Left colon (tissue), 2 donors: ENCODE measurements around the gene TPST2. TPM values are rescaled to one million over a fixed set of nuclear protein-coding genes. Genes with fewer than 3 reads are reported as not detected.

ENCODE experiments used
- ATAC-seq: fragments of 200-7000 bp; cut with Tn5 transposase; one replicate; pipeline ENCODE4 v1.9.1; 2020; ENCODE audit warnings: mild to moderate bottlenecking, moderate library complexity
- DNase-seq, 2 donors: peaks; one replicate each; pipeline ENCODE4 v3.0.0-alpha.2; 2020
- intact Hi-C, 2 donors: fragments of 100-400 bp; cut with DNase I in 1 of 2; cut with micrococcal nuclease in 1 of 2; formaldehyde crosslinking; loops; one replicate each; pipeline versions ENCODE4 v1.11.2 to v1.14.0; 2022; cut with DNase I, micrococcal nuclease
- microRNA-seq, 2 donors: library from miRNA; unstranded; fragments of <30 nt; microRNA quantifications; one replicate each; pipeline versions ENCODE4 v1.1.0 to v1.2.0, GENCODE V29; 2020
- total RNA-seq, 2 donors: library from RNA; stranded (reverse); fragmentation: NEBNext Ultra II Directional; extraction: Animal tissue kit (Norgen Biotek cat#: 25700); gene quantifications; one replicate each; pipeline ENCODE4 v1.2.1, GENCODE V29; 2021
- donor health status: DM: no; HTN: no; CAD: no.
- donor health status: DM: yes; HTN: yes; CAD: no.

The TPST2 gene
- total RNA-seq, 2 donors from 2014 or later, result 15.5 to 15.7 TPM

DNA sequence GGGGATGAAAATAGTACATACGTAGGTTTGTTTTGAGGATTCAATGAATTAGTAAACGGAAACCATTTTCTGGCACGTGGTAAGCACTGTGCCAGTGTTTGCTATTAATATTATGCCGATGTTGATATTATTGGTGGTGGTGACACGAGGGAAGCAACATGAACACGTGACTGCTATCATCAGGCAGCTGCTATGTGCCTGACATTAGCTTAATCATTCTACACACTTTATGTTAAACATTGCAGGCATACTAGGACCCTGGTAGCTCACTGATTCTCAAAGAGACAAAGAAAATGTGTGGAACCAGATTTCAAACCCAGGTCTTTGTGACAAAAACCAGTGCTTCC is 105.6 kb downstream of the TPST2 start:
- no peak for ATAC-seq
- no peak for DNase-seq
- intact Hi-C loops, result no loop called here

DNA sequence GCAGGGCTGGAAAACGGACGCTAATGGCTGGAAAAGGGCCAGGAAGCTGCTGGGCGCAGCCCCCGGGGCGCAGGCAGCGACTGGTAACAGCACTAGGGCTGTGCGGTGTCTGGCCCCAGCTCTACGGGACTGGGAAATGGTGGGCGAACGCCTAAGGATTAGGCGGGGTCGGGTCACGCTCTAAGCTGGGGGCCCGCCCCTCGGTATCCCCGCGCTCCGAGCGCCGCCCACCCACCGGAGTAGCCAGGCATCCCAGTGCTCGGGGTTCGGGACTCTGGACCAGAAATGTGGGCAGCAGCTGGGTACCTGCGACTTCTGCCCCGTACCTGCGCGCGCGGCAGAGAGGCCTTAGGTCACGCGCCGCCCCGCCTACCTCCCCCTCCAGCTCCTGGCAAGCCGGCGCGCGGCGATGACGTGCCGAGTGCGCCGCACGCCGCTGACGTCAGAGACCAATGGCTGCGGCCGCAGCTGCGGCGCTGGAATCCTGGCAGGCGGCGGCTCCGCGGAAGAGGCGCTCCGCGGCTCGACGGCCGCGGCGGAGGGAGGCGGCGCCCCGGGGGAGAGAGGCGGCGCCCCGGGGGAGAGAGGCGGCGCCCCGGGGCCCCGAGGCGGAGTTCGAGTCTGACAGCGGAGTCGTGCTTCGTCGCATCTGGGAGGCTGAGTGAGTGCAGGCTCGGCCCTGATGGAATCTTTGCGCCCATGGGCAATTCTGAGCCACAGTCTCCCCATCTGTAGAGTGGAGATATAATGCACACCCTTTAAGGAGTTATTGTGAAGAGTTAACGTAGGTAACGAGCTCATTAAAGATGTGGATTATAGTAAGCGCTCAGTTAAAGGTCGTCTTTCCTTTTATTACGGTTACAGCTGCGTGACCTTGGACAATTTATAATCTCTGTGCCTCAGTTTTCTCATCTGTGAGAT is 106.2 kb downstream of the TPST2 start, which contains the start of the genes HPS4 and SRRD:
Gene HPS4, minus strand, starts transcription at position 345 of the 921 bp plus-strand sequence. CDS start 2,021 bp downstream, outside the sequence.
Gene SRRD, plus strand, starts transcription at position 439 of the 921 bp plus-strand sequence. Its CDS starts 14 bp downstream, at position 453.
- intact Hi-C loops, result no loop called here
- peak; percentile 86 to 95 for DNase-seq
- ATAC-seq, result peak; percentile 88

DNA sequence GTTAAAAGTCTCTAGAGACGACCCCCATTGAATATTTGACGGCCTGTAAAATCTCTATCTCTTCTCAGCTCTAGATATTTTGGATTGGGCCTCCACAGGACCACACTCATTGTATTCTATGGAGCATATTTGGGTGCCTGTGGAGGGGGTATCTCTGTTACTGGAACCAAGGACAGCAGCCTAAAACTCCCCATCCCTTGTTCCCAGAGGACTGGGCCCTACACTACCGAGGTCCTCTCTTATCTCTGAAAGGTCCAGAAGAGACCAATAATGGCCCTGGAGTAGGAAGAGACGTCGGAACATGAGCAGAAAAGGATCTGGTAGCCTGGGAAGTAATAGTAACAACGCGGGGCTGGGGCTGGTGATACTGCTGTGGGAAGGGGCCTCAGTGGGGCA is 106.9 kb downstream of the TPST2 start:
- no peak for ATAC-seq
- DNase-seq, result no peak
- intact Hi-C loops, result no loop called here

DNA sequence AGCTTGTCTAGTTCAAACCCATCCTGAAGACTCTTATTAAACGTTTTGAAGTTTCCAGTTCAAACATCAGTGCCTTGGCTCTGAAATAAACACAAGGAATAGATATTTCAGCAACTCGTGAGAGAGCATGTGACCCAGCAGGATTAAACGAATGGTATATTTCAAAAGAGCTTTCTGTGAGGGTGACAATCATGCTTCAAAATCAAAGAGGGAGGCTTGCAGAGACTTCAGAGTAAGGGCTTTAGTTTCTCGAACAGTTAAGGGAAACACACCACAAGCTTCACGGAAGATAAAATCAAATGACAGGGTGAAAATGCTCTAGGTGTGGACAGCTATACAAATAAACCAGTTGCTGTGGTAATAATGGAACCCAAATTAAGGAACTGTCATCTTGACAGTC is 107.8 kb downstream of the TPST2 start:
- no peak for DNase-seq
- no peak for ATAC-seq
- intact Hi-C loops, result no loop called here

DNA sequence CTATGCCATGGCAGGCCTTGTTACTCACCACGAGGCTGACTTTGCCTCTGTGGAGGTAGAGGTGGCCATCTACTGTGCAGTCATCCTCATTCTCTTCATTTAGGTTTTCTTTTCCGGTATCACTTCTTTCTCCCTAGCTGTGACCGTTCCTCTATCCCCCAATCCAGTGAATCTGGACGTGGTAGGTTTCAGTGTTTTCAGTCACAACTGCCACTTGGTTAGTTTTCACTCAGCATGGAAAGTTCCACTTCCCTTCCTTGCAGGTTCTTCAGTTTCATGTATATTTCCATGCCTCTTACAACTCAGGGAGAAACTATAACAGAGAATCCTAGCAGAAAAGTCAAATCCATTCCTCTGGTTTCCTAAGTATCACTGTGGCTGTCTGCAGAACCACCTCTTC is 108.2 kb downstream of the TPST2 start:
- no peak for ATAC-seq
- intact Hi-C loops, result no loop called here
- no peak for DNase-seq

DNA sequence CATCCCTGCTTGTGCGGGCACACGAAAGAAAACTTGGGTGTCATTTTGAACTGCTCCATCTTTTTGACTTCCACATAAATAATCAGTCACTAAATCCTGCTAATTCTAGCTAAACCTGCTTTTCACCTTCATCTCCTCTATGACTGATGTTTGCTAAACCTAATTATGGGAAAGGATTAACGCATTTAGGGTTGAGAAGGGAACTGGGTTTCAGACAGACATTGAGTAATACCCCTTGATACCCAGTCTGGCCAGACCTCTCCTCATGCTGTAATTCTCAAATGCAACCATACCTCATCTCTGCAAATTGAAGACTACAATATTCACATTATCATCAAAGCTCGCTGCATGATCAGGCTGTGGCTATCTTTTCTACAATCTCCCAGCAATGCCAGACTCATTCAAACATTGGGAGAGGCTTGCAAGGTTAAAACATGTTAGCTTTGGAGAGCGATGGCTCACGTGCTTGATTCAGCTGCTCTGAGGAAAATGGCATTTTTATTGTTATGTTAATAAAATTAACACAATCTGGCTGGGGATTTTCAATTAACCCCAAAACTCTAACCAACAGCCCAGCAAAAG is 108.7 kb downstream of the TPST2 start:
- intact Hi-C loops, result no loop called here
- no peak for ATAC-seq
- DNase-seq, result no peak

DNA sequence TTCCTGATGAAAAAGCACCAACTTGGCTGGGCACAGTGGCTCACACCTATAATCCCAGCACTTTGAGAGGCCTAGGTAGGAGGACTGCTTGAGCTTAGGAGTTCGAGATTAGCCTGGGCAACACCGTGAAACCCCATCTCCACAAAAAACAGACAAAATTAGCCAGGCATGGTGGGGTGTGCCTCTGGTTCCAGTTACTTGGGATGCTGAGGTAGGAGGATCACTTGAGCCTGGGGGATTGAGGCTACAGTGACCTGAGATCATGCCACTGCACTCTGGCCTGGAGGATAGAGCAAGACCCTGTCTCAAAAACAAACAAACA is 109.4 kb downstream of the TPST2 start:
- no peak for DNase-seq
- intact Hi-C loops, result no loop called here

DNA sequence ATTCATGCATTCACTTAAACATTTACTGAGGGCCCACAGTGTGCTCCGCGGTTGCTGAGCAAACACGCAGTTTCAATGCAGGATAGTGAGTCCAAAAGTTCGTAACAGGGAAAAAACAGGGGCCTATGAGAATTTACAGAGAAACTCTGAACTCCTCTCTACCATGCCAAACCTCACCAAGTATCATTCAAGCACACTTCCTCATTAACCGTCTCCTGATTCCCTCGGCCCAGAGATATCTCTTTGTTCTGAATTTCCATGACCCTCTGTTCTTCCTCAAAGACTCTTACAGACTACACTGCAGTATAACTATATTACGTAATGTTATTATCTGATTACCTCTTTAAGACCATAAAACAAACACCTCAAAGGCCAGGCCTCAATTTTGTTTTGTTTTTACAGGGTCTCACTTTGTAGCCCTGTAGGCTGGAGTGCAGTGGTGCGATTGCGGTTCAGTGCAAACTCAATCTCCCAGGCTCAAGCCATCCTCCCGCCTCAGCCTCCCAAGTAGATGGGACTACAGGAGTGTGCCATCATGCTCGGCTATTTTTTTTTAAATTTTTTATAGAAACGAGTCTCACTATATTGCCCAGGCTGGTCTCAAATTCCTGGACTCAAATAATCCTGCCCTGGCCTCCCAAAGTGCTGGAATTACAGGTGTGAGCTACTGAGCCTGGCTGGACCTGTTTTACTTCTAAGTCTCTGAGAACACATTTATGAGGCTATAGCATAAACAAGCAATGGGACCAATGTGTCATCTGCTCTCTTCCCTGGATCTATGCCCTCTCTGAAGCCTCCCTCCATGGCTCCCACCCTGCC is 109.9 kb downstream of the TPST2 start:
- ATAC-seq, result peak; percentile 49
- DNase-seq, result no peak
- intact Hi-C loops, result no loop called here

More for the DNA sequence above, 109.4 kb downstream of the TPST2 start:
- no peak for ATAC-seq

DNA sequence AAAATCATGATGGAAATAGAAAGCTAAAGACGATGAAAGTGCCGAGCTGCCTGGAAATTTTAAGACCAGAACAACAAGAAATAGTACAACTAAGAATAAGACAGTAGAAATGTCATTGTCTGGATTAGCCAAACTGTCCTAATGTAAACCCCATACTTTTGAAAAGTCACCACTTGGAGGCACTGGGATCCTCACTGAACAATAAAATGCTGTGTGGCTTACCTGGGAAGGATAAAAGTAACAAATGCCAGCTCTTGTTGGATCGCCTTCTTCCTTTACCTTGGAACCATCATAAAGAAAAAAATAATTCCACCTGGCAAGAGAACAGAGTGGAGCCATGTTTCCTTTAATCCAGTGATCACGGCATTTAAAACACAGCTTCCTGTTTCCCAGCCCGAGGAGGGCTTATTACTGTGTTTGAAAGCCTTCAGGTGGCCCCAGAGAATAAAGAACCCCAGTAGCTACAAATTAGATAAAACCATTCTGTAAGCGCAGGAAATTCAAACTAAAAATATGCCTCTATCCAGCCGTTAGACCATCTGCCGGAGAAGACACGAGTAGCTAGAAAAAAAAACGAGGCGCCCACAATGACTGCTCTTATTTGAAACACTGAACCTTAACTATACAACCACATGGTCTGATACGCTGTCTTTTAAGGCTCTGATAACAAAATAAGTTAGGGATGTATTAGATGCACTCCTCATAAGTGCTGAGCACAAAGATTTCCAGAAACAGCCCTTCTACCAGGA is 110.7 kb downstream of the TPST2 start:
- intact Hi-C loops, result no loop called here
- ATAC-seq (peak; percentile 17), DNase-seq (no peak)

DNA sequence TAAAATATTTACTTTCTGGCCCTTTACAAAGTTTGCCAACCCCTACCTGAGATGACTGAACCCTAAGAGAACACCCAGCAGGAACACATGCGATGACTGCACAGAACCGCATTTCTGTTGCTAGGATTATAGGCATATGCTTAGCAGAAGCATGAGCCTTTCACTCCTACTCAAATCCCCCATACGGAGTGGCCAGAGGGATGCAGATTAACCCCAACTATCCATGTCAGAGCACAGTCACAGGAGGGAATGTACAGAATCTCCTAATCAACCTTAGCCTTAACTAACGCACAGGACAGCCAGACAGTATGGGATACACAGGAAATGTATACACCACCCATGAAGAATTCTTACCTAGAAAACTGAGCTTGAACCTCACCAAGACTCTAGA is 112.6 kb downstream of the TPST2 start:
- DNase-seq (no peak), ATAC-seq (no peak)
- intact Hi-C loops, result no loop called here

DNA sequence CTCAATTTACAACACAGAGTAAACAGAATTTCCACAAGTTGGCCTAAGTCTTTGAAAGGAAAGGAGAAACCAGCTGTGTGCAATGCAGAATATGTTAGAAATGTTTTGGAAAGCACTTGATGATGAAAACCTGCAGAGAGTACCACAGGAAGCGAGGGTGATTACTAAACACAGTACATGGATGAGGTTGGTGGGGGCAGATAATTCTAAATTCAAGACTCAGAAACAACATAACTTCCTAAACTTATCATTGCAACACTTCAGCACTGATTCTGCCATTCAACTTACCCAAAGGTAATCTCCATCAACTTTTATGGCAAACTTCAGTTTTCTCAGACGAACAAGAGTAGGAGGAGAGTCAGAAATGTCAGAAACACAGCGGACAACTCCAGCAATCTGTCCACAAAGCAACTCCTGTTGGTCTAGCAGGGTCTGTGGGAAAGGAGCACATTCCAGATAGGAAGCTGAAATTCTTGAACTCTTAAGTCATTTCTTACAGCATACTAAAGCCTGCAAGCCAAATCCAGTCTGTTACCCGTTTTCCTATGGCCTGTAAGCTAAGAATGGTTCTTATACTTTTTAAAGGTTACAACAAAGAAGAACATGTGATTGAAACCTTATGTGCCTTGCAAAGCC is 113.1 kb downstream of the TPST2 start:
- DNase-seq (no peak), ATAC-seq (no peak)
- intact Hi-C loops, result no loop called here

DNA sequence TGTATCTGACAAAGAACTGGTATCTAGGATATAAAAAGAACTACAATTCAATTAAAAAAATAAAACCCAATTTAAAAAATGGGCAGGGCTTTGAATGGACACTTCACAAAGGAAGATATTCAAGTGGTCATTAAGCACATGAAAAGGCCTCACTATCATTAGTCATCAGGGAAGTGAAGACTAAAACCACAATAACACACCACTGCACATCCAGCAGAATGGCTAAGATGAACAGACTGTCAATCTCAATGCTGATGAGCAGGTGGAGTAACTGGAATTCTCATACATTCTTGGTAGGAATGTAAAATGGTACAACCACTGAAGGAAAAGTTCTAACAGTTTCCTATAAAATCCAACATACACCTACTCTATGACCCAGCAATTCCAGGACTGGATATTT is 115.2 kb downstream of the TPST2 start:
- intact Hi-C loops, result no loop called here
- DNase-seq, result no peak
- no peak for ATAC-seq

Small RNAs within 50 kb of the gene (microRNA-seq; reads per million reads assigned to microRNA genes)
- 4.1 to 7.5 reads per million in 2 donors for gene MIR548J

Other genes starting within 250 kb of the TPST2 start
- 1 to 10 TPM; 7.0 to 7.1 TPM for gene ASPHD2, start 160.9 kb downstream of the TPST2 start, total RNA-seq
- gene HPS4, start 106.3 kb downstream of the TPST2 start, total RNA-seq, result 10 to 100 TPM; 21.9 to 26.9 TPM
- gene SRRD, start 106.3 kb downstream of the TPST2 start, total RNA-seq, result 10 to 100 TPM; 12.5 to 12.8 TPM
- 10 to 100 TPM; 27.9 to 30.7 TPM for gene TFIP11, start 77.7 kb downstream of the TPST2 start, total RNA-seq
- gene CRYBB1, start 27.9 kb upstream of the TPST2 start, total RNA-seq, result under 1 TPM in 1 of 2 donors, not detected in 1; 0.36 TPM
- gene CRYBA4, start 31.8 kb upstream of the TPST2 start, total RNA-seq, result not detected
- gene MIAT, start 67.5 kb upstream of the TPST2 start, total RNA-seq, result 1 to 10 TPM; 2.2 to 2.9 TPM